K562 (cell line): ENCODE data around the gene DCPS. TPM values are rescaled to one million over a fixed set of nuclear protein-coding genes. Genes with fewer than 3 reads are reported as not detected.

Source experiments
- ATAC-seq: fragments of 200-7000 bp; cut with Tn5 transposase; 3 replicates; pipeline ENCODE4 v1.9.1; 2020; ENCODE audit warnings: moderate library complexity
- BruUV-seq: library from RNA; stranded (reverse); fragments of 400-500 nt; replicated peaks from 2 replicates; lab custom pipeline; 2021; lab: Mats Ljungman, UMichigan
- CTCF ChIA-PET: fragments of 300-600 bp; formaldehyde crosslinking; extraction: SDS; loops from one replicate; lab custom pipeline; 2021; ENCODE audit warnings: low intra/inter-chr PET ratio; lab: Yijun Ruan, JAX
- POLR2A ChIA-PET: fragments of 300-600, 350-650 bp; sonication (Branson Sonifier 250); formaldehyde crosslinking; extraction: SDS; loops from one replicate; lab custom pipeline; 2021; ENCODE audit warnings: antibody characterized with exemption, inconsistent platforms; lab: Yijun Ruan, JAX
- DNase-seq, 4 experiments: peaks; one replicate each; pipeline versions ENCODE4 v3.0.0 to v3.0.0-alpha.2; 2011 to 2018; ENCODE audit warnings: low spot score in 3 of 4, mixed read lengths in 3 of 4; ENCODE audit errors: extremely low read depth in 1 of 4
- FAIRE-seq: peaks from 2 replicates; lab custom pipeline; 2011; peaks lifted over from hg19 to GRCh38; lab: Jason Lieb, UNC
- H2AFZ ChIP-seq: 2 replicates; pipeline ENCODE4 v1.6.0; 2011; ENCODE audit warnings: low read depth, low read length, control low read depth, inconsistent platforms
- H3K27ac ChIP-seq: fragments of 200-600 bp; 3 replicates; pipeline ENCODE4 v1.8.0; 2011; ENCODE audit warnings: low read depth, mild to moderate bottlenecking, control low read depth, inconsistent platforms, low read length, moderate library complexity, mixed read lengths; ENCODE audit errors: extremely low read depth
- H3K27me3 ChIP-seq, 2 experiments: fragments of 300-600 bp in 1 of 2; 2 replicates in 1 of 2; 3 replicates in 1 of 2; pipeline versions ENCODE4 v1.6.0 to v1.8.0; 2011; ENCODE audit warnings: inconsistent platforms in 2 of 2, low read length in 2 of 2, mild to moderate bottlenecking in 1 of 2, mixed read lengths in 1 of 2, moderate library complexity in 1 of 2; ENCODE audit not compliant: control insufficient read depth in 2 of 2, insufficient read depth in 2 of 2
- H3K36me3 ChIP-seq: fragments of 300-600 bp; 3 replicates; pipeline ENCODE4 v1.8.0; 2011; ENCODE audit warnings: mild to moderate bottlenecking, low read length, inconsistent platforms; ENCODE audit not compliant: control insufficient read depth, insufficient read depth
- H3K4me1 ChIP-seq, 2 experiments: fragments of 200-600 bp in 1 of 2; replicated peaks in 1 of 2; 2 replicates in 1 of 2; 3 replicates in 1 of 2; pipeline versions ENCODE4 v1.5.1 to v1.8.0; 2011; ENCODE audit warnings: inconsistent platforms in 2 of 2, low read length in 2 of 2, mild to moderate bottlenecking in 1 of 2, mixed read lengths in 1 of 2, moderate library complexity in 1 of 2; ENCODE audit not compliant: control insufficient read depth in 2 of 2, insufficient read depth in 2 of 2
- H3K4me2 ChIP-seq: 2 replicates; pipeline ENCODE4 v1.6.1; 2011; ENCODE audit warnings: low read length, control low read depth, inconsistent platforms, mixed read lengths; ENCODE audit not compliant: insufficient read depth
- H3K4me3 ChIP-seq: fragments of 200-600 bp; sonication (generic), shearing (Covaris generic); 2 replicates; pipeline ENCODE4 v1.5.1; 2016; ENCODE audit warnings: control low read depth, inconsistent platforms
- H3K79me2 ChIP-seq: fragments of 200-600 bp; 3 replicates; pipeline ENCODE4 v1.8.0; 2011; ENCODE audit warnings: low read length, inconsistent platforms; ENCODE audit not compliant: control insufficient read depth, insufficient read depth
- H3K9ac ChIP-seq, 2 experiments: 2 replicates each; pipeline versions ENCODE4 v1.6.0 to v1.6.1; 2011; ENCODE audit warnings: low read depth in 2 of 2, low read length in 2 of 2, control low read depth in 1 of 2, inconsistent platforms in 1 of 2, mild to moderate bottlenecking in 1 of 2, mixed read lengths in 1 of 2; ENCODE audit not compliant: insufficient read depth in 1 of 2
- H3K9me1 ChIP-seq: one replicate; pipeline ENCODE4 v1.6.0; 2011; ENCODE audit warnings: inconsistent platforms, mild to moderate bottlenecking, low read length, moderate library complexity; ENCODE audit not compliant: control insufficient read depth, insufficient read depth
- H3K9me3 ChIP-seq: replicated peaks from 2 replicates; pipeline ENCODE4 v1.5.1; 2011; ENCODE audit warnings: low read depth, low read length, inconsistent platforms; ENCODE audit not compliant: control insufficient read depth, insufficient read depth
- H4K20me1 ChIP-seq: replicated peaks from 2 replicates; pipeline ENCODE4 v1.6.1; 2011; ENCODE audit warnings: low read length, inconsistent platforms, mixed read lengths; ENCODE audit not compliant: control insufficient read depth, insufficient read depth
- ATF7 ChIP-seq: fragments of 450-650 bp; IDR thresholded peaks from 2 replicates; pipeline ENCODE4 v1.7.1; 2014; ENCODE audit warnings: mild to moderate bottlenecking, moderate library complexity
- EHMT2 ChIP-seq: fragments of 450-650 bp; IDR thresholded peaks from 2 replicates; pipeline ENCODE4 v1.6.1; 2018; ENCODE audit warnings: antibody characterized with exemption
- JUND ChIP-seq, 2 experiments: IDR thresholded peaks; 2 replicates in 1 of 2; 3 replicates in 1 of 2; pipeline ENCODE4 v1.6.1; 2011; ENCODE audit warnings: borderline replicate concordance in 2 of 2, low read depth in 2 of 2, low read length in 2 of 2, improper control_type of control experiment in 1 of 2, missing biosample characterization in 1 of 2, missing genetic modification characterization in 1 of 2, missing genetic modification reagents in 1 of 2
- SRSF7 ChIP-seq: fragments of 200-400 bp; formaldehyde crosslinking; optimal IDR thresholded peaks from 2 replicates; pipeline ENCODE3; 2017; ENCODE audit warnings: mild to moderate bottlenecking, low read depth, low read length
- ZNF347 ChIP-seq: fragments of 450-650 bp; formaldehyde crosslinking; IDR thresholded peaks from 2 replicates; pipeline ENCODE4 v1.4.0; 2020; ENCODE audit warnings: low read depth, mild to moderate bottlenecking, moderate library complexity
- WGBS: fragments of 100-300 bp; shearing (Covaris generic); methylation state at CpG from one replicate; pipeline ENCODE4 v1.1.6; 2016; ENCODE audit warnings: low coverage, mixed read lengths; ENCODE audit not compliant: insufficient coverage; ENCODE audit errors: missing lambda C conversion rate; 5-methylcytosine and 5-hydroxymethylcytosine counted together
- in situ Hi-C: fragments of 300-500 bp; cut with MboI; formaldehyde crosslinking; loops from 4 replicates; pipeline ENCODE4 v1.15.0; 2018; ENCODE audit warnings: inconsistent platforms, mixed read lengths
- intact Hi-C: fragments of 100-400 bp; cut with micrococcal nuclease; formaldehyde crosslinking; loops from 2 replicates; pipeline ENCODE4 v1.14.2; 2022
- polyA plus RNA-seq, 8 experiments: library from polyadenylated mRNA; depleted of rRNA in 4 of 8; stranded (reverse) in 5 of 8; unstranded in 3 of 8; fragments of >200 nt; fragmentation: Nextera tagmentation in 2 of 8; fragmentation: Illumina TruSeq in 1 of 8; extraction: Ambion mirVana in 2 of 8; extraction: Trizol in 1 of 8; gene quantifications; 2 replicates each; pipeline versions ENCODE4 v1.2.1 to v1.2.3, GENCODE V29; 2011 to 2014; ENCODE audit warnings: inconsistent platforms in 1 of 8, missing spikeins in 1 of 8
- total RNA-seq, 7 experiments: library from RNA; depleted of rRNA in 6 of 7; stranded (reverse); fragments of >200 nt in 6 of 7; fragmentation: Illumina TruSeq in 2 of 7; extraction: Trizol in 2 of 7; gene quantifications; 2 replicates each; pipeline versions ENCODE4 v1.2.1 to v1.2.3, GENCODE V29; 2011 to 2021; ENCODE audit warnings: low replicate concordance in 1 of 7
- TF ChIP-seq, protein P1 (sequence below), 3 experiments: fragments of 200-800 bp in 1 of 3; sonication (Bioruptor generic) in 1 of 3; sonication (generic) in 1 of 3; formaldehyde crosslinking in 1 of 3; IDR thresholded peaks; 2 replicates each; pipeline versions ENCODE4 v1.6.1 to v1.8.0; 2016 to 2022; ENCODE audit warnings: mild to moderate bottlenecking in 2 of 3, missing compliant biosample characterization in 2 of 3, missing genetic modification characterization in 2 of 3, missing genetic modification reagents in 1 of 3
- TF ChIP-seq, protein P2 (sequence below): sonication (generic); formaldehyde crosslinking; IDR thresholded peaks from 2 replicates; pipeline ENCODE4 v1.8.1; 2023; ENCODE audit warnings: mild to moderate bottlenecking, missing genetic modification reagents
- TF ChIP-seq, protein P3 (sequence below), 2 experiments: fragments of 450-650 bp in 1 of 2; sonication (generic) in 1 of 2; formaldehyde crosslinking in 1 of 2; IDR thresholded peaks in 1 of 2; conservative IDR thresholded peaks in 1 of 2; 2 replicates each; pipeline versions ENCODE4 v1.6.1 to v1.8.1; 2016 to 2023; ENCODE audit warnings: mild to moderate bottlenecking in 2 of 2, moderate library complexity in 2 of 2, inconsistent platforms in 1 of 2, missing genetic modification reagents in 1 of 2

DCPS gene
- total and polyA plus RNA-seq, 9 of the 15 experiments (the other 6 are each of a cell fraction or from before 2014, with no cell fraction given): 8.7 to 38.1 (median 17.9) TPM

DNA sequence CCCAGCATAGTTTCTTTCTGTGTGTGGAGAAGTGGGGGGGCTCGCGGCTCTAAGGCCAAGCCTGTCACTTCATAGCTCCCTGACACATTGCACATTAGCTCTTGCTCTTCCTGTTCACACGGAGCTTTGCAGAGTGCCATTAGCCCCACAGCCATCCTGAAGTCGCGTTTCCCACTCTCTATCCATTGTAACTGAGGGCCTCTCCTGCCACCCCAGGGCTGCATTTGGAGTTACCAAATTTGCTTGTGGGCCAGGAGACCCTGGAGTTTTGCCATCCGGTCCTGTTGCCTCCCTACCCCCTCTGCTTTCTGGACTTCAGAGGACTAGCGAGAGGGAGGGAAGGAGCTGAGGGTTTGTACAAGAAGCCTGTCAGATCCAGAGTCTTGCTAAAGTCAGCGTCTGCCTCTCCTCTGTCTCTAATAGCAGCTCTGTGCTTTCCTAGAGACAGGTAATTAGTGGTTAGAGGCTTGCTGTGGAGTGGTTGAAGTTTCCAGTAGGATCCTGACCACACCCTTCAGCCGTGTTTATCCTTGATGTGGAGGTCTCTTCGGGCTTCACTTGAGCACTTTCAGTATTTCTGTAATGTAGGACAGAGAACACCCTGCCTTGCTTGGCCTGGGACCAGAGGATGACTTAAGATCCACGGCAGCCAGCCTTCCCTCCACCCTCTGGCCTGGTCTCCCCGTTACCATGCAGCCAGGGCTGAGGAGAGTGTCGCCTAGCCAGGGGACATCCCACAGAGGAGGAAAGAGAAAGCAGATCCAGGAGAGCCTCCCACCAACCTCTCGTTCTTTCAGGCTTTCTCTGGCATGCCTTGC lies 14.1 kb downstream of the DCPS start (continued):
- TF ChIP-seq, protein P1, sequence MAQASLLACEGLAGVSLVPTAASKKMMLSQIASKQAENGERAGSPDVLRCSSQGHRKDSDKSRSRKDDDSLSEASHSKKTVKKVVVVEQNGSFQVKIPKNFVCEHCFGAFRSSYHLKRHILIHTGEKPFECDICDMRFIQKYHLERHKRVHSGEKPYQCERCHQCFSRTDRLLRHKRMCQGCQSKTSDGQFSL (CRISPR knock-in tag; IDR thresholded peaks at IDR 0.05): 0 out of 2 replicates have a peak, but pooled peaks have one; percentile 20
- TF ChIP-seq, protein P1 (tag; IDR thresholded peaks at IDR 0.05): no peak
- TF ChIP-seq EHMT2: no peak

DNA sequence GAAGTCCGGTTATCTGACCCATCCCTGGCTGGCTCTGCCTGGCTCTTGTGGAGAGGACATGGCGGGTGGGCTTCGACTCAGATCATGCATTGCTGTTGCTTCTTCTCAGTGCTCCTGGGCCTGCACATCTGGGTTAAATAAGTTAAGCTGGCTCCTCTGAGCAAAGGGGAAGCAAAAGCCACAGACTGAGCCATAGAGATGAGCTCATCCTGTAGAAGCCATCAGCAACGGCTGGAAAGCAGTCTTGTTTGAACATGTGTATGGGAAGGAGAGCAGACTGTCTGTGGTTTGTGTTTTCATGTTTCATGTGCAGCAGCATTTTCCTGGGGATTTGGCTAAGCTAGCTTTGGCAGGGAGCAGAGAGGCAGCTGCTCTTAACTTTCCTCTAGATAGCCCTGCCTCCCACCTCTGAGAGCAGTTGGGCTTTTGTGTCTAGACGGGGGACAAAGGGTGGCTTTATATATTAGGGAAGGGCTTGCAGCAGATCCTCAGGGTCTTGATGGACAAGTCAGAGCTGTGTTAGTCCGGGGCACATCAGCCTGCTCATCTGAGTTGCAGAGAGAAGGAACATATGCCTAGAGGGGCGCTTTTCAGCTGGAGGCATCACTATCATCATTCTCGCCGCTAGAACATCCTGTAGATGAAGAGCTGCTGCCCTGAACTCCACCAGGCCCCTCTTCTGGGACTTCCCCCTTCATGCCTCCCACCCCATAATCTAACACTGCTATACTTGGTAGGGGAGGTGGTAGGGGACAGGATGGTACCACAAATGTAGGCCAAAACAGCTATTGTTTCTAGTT lies 14.9 kb downstream of the DCPS start:
- H3K27ac ChIP-seq: no peak overlapping the region
- 54% methylated on average over 9 of the region's 9 CpGs for WGBS
- no peaks in the 10 kb centered on the region for H3K27me3 ChIP-seq
- CTCF ChIA-PET: no interaction called here
- POLR2A ChIA-PET: interaction anchor here (0.6 to 1.5 kb wide), 4 partner anchors 11 to 101 kb away, joined by 3 to 6 read pairs (median 4); partner anchors contain the start of gene DCPS
- no peak for FAIRE-seq
- 0 out of 4 replicates have a peak overlapping the region, but pooled peaks of 1 of the 2 experiments have one; percentile 3 for H3K9ac ChIP-seq
- H2AFZ ChIP-seq: no peak overlapping the region
- H3K4me2 ChIP-seq: no peak overlapping the region
- no peak overlapping the region for H3K4me3 ChIP-seq
- BruUV-seq: no TSS peak
- H3K79me2 ChIP-seq: no peaks in the 10 kb centered on the region
- no peaks in the 10 kb centered on the region for H3K36me3 ChIP-seq
- H4K20me1 ChIP-seq: peaks cover 3% of the 10 kb centered on the region; the same call in 1 of the 2 replicates
- peak; percentile 51; the same call in 2 of the 3 replicates for ATAC-seq
- H3K4me1 ChIP-seq: no peaks in the 10 kb centered on the region; a peak in 2 of 5 replicates
- DNase-seq: no peak
- 0 out of 2 replicates have a peak, but pooled peaks have one; percentile 5 for TF ChIP-seq JUND (IDR thresholded peaks at IDR 0.05; ENCODE audit: borderline replicate concordance, low read depth, low read length)
- TF ChIP-seq JUND (tag; IDR thresholded peaks at IDR 0.05; ENCODE audit: borderline replicate concordance, low read depth, low read length): peak; percentile 30; the same call in 1 of the 3 replicates
- TF ChIP-seq, protein P2, sequence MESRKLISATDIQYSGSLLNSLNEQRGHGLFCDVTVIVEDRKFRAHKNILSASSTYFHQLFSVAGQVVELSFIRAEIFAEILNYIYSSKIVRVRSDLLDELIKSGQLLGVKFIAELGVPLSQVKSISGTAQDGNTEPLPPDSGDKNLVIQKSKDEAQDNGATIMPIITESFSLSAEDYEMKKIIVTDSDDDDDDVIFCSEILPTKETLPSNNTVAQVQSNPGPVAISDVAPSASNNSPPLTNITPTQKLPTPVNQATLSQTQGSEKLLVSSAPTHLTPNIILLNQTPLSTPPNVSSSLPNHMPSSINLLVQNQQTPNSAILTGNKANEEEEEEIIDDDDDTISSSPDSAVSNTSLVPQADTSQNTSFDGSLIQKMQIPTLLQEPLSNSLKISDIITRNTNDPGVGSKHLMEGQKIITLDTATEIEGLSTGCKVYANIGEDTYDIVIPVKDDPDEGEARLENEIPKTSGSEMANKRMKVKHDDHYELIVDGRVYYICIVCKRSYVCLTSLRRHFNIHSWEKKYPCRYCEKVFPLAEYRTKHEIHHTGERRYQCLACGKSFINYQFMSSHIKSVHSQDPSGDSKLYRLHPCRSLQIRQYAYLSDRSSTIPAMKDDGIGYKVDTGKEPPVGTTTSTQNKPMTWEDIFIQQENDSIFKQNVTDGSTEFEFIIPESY (CRISPR knock-in tag): peak; percentile 40; the same call in 1 of the 2 replicates
- no peak for TF ChIP-seq SRSF7
- TF ChIP-seq, protein P3, sequence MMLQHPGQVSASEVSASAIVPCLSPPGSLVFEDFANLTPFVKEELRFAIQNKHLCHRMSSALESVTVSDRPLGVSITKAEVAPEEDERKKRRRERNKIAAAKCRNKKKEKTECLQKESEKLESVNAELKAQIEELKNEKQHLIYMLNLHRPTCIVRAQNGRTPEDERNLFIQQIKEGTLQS (IDR thresholded peaks at IDR 0.05): peak; percentile 32; the same call in 1 of the 2 replicates
- TF ChIP-seq, protein P3 (CRISPR knock-in tag; conservative IDR thresholded peaks at IDR 0.05): no peak
- no peak for TF ChIP-seq ZNF347 (CRISPR knock-in tag)
- TF ChIP-seq ATF7: 0 out of 2 replicates have a peak, but pooled peaks have one; percentile 26
- H3K9me3 ChIP-seq: no peaks in the 10 kb centered on the region
- no peaks in the 10 kb centered on the region for H3K9me1 ChIP-seq
- in situ Hi-C loops (loop anchor here (25.0 kb wide), 2 partner anchors 94 to 669 kb away; no protein-coding TSS in a partner anchor), intact Hi-C loops (no loop called here)
